ENCODE measurements around the gene TP53I13. TPM values are rescaled to one million over a fixed set of nuclear protein-coding genes. Genes with fewer than 3 reads are reported as not detected.
A peak's percentile ranks its signal among the peaks of the same experiment; 100 is the strongest.

The TP53I13 gene
- total RNA-seq, 1 donor from 2014 or later: 42.0 TPM

DNA sequence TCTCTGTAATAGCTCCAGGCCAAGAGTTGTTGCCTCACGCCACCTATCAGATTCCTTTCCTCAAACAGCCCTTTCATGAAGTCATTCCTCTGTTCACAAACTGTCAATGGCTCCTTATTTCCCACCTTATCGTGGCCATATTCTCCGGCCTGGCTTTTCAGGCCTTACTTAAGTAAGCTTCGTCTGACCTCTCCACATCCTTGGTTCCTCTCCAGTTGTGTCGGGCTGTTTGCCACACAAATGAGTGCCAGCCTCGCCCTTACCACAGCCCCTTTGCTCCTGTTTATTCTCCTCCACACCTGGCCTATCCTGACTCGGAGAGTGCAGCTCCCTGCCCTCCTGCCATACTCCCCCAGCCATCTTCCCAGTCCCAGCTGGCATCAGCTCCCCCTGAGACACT lies 2.0 kb downstream of the TP53I13 start:
- H3K27me3 Mint-ChIP-seq (ENCODE audit: unreplicated experiment): no peaks in the 10 kb centered on the region
- TF ChIP-seq, protein P1, sequence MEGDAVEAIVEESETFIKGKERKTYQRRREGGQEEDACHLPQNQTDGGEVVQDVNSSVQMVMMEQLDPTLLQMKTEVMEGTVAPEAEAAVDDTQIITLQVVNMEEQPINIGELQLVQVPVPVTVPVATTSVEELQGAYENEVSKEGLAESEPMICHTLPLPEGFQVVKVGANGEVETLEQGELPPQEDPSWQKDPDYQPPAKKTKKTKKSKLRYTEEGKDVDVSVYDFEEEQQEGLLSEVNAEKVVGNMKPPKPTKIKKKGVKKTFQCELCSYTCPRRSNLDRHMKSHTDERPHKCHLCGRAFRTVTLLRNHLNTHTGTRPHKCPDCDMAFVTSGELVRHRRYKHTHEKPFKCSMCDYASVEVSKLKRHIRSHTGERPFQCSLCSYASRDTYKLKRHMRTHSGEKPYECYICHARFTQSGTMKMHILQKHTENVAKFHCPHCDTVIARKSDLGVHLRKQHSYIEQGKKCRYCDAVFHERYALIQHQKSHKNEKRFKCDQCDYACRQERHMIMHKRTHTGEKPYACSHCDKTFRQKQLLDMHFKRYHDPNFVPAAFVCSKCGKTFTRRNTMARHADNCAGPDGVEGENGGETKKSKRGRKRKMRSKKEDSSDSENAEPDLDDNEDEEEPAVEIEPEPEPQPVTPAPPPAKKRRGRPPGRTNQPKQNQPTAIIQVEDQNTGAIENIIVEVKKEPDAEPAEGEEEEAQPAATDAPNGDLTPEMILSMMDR (IDR thresholded peaks at IDR 0.05): no peak
- peak overlapping the region; percentile 6 for H3K27ac Mint-ChIP-seq (ENCODE audit: unreplicated experiment)
- no peaks in the 10 kb centered on the region for H3K9me3 Mint-ChIP-seq (ENCODE audit: unreplicated experiment)
- peaks cover 9% of the 10 kb centered on the region for H3K36me3 Mint-ChIP-seq (ENCODE audit: unreplicated experiment)
- peak; percentile 42 for DNase-seq (ENCODE audit: extremely low spot score, unreplicated experiment)
- peak overlapping the region; percentile 30 for H3K4me3 Mint-ChIP-seq (ENCODE audit: unreplicated experiment)
- H3K4me1 Mint-ChIP-seq (ENCODE audit: unreplicated experiment): peaks cover 24% of the 10 kb centered on the region

DNA sequence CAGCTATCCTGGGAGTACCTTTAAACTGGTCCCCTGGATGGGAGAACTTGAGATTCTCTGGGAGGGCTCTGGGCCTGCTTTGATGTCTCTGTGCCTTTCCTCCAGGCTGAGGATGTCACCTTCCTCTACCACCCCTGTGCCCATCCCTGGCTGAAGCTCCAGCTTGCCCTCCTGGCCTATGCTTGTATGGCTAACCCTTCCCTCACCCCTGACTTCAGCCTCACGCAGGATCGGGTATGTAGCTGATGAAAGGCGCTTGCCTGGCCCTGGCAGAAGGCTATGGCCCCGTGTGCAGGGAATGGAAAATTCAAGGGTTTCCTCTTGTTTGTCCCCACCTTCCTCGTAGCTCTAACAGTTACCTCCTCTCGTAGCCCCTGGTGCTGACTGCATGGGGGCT lies 3.0 kb downstream of the TP53I13 start:
- H3K4me1 Mint-ChIP-seq (ENCODE audit: unreplicated experiment): peaks cover 17% of the 10 kb centered on the region
- no peak for DNase-seq (ENCODE audit: extremely low spot score, unreplicated experiment)
- H3K27ac Mint-ChIP-seq (ENCODE audit: unreplicated experiment): no peak overlapping the region
- no peak overlapping the region for H3K4me3 Mint-ChIP-seq (ENCODE audit: unreplicated experiment)
- H3K9me3 Mint-ChIP-seq (ENCODE audit: unreplicated experiment): no peaks in the 10 kb centered on the region
- no peaks in the 10 kb centered on the region for H3K27me3 Mint-ChIP-seq (ENCODE audit: unreplicated experiment)
- H3K36me3 Mint-ChIP-seq (ENCODE audit: unreplicated experiment): peaks cover 9% of the 10 kb centered on the region
- TF ChIP-seq, protein P1 (IDR thresholded peaks at IDR 0.05): no peak

DNA sequence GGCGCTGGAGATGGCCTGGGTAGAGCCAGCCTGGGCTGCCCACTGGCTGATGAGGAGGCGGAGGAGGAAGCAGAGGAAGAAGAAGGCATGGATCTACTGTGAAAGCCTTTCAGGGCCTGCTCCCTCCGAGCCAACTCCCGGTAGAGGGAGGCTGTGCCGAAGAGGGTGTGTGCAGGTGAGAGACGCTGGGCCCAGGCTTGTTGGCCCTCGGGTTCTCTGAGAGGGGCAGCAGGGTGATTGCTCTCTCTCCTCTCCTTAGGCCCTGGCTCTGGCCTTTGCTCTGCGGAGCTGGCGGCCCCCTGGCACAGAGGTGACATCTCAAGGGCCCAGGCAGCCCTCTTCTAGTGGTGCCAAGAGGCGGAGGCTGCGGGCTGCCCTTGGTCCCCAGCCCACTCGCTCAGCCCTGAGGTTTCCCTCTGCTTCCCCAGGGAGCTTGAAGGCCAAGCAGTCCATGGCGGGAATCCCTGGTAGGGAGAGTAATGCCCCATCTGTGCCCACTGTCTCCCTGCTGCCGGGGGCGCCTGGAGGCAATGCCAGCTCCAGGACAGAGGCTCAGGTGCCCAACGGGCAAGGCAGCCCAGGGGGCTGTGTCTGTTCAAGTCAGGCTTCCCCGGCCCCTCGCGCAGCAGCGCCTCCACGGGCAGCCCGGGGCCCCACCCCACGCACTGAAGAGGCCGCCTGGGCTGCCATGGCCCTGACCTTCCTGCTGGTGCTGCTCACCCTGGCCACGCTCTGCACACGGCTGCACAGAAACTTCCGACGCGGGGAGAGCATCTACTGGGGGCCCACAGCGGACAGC lies 3.6 kb downstream of the TP53I13 start:
- Mint-ChIP-seq H3K27ac (ENCODE audit: unreplicated experiment) (no peak overlapping the region), H3K4me3 (ENCODE audit: unreplicated experiment) (no peak overlapping the region)
- no peak for DNase-seq (ENCODE audit: extremely low spot score, unreplicated experiment)

DNA sequence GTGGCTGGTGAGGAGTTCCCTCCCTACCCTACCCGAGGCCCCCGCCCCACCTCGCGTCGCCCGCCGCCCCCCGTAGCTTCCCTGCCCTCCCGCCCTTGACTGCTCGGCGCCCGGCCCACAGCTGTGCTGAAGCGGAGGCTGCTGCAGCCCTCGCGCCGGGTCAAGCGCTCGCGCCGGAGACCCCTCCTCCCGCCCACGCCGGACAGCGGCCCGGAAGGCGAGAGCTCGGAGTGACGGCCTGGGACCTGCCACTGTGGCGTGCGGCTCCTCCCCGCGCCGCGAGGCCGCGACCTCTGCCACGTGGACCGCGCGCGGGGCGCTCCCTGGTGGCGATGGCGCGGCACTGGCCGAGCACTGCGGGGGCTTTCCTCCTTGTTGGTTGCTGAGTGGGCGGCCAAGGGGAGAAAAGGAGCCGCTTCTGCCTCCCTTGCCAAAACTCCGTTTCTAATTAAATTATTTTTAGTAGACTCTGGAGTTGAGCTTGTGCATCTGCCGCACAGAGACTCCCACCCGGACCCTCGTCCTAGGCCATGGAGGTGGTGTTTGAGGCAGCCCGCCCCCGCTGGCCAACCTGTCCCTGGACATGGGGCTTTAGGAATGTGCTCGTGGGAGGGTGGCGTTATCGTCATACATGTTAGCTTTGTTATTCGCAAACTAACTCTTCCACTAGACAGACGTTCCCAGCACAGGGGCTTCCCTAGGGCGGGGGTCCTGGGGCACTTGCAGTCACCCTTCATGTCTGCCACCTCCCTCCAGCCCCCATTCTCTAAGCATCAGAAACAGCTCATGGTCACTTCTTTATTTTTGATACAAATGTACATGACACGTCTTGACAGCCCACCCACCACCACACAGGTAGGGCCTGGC lies 4.4 kb downstream of the TP53I13 start:
- no peak for DNase-seq (ENCODE audit: extremely low spot score, unreplicated experiment)
- no peaks in the 10 kb centered on the region for H3K27me3 Mint-ChIP-seq (ENCODE audit: unreplicated experiment)
- peak overlapping the region; percentile 18 for H3K27ac Mint-ChIP-seq (ENCODE audit: unreplicated experiment)
- H3K36me3 Mint-ChIP-seq (ENCODE audit: unreplicated experiment): peaks cover 11% of the 10 kb centered on the region
- TF ChIP-seq, protein P1 (IDR thresholded peaks at IDR 0.05): peak; percentile 81
- peaks cover 17% of the 10 kb centered on the region for H3K4me1 Mint-ChIP-seq (ENCODE audit: unreplicated experiment)
- no peak overlapping the region for H3K4me3 Mint-ChIP-seq (ENCODE audit: unreplicated experiment)
- H3K9me3 Mint-ChIP-seq (ENCODE audit: unreplicated experiment): no peaks in the 10 kb centered on the region

More for the DNA sequence above, 3.6 kb downstream of the TP53I13 start:
- Mint-ChIP-seq H3K4me1 (ENCODE audit: unreplicated experiment) (peaks cover 17% of the 10 kb centered on the region), H3K27me3 (ENCODE audit: unreplicated experiment) (no peaks in the 10 kb centered on the region), H3K36me3 (ENCODE audit: unreplicated experiment) (peaks cover 9% of the 10 kb centered on the region), H3K9me3 (ENCODE audit: unreplicated experiment) (no peaks in the 10 kb centered on the region)
- TF ChIP-seq, protein P1 (IDR thresholded peaks at IDR 0.05): no peak

DNA sequence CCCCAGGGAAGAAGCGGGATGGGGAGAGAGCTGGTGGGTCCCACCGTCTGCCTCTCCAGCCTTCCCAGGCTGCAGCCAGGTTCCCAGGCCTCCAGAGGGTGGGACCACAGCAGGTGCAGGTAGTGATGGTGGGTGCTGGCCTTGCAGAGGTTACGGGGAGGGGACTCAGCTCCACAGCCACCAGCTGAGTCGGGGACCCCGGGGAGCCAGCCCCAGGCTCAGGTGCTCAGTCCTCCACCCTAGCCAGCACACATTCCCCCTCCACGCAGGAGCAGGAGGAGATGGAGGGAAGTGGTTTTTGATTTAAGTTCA lies 5.0 kb downstream of the TP53I13 start:
- TF ChIP-seq, protein P1 (IDR thresholded peaks at IDR 0.05): no peak
- no peak overlapping the region for H3K27ac Mint-ChIP-seq (ENCODE audit: unreplicated experiment)
- DNase-seq (ENCODE audit: extremely low spot score, unreplicated experiment): peak; percentile 83
- H3K4me3 Mint-ChIP-seq (ENCODE audit: unreplicated experiment): no peak overlapping the region
- H3K36me3 Mint-ChIP-seq (ENCODE audit: unreplicated experiment): peaks cover 15% of the 10 kb centered on the region
- H3K27me3 Mint-ChIP-seq (ENCODE audit: unreplicated experiment): no peaks in the 10 kb centered on the region
- no peaks in the 10 kb centered on the region for H3K9me3 Mint-ChIP-seq (ENCODE audit: unreplicated experiment)
- peaks cover 17% of the 10 kb centered on the region for H3K4me1 Mint-ChIP-seq (ENCODE audit: unreplicated experiment)

Measured in osteocyte (in vitro differentiated cells).